ENCODE measurements around the gene PCDHB5.
"Not testable (repeated sequence)": the region's sequence is repeated elsewhere in the genome, so short reads cannot be mapped to it uniquely, and the experiment has no call there.

Gene PCDHB5

DNA sequence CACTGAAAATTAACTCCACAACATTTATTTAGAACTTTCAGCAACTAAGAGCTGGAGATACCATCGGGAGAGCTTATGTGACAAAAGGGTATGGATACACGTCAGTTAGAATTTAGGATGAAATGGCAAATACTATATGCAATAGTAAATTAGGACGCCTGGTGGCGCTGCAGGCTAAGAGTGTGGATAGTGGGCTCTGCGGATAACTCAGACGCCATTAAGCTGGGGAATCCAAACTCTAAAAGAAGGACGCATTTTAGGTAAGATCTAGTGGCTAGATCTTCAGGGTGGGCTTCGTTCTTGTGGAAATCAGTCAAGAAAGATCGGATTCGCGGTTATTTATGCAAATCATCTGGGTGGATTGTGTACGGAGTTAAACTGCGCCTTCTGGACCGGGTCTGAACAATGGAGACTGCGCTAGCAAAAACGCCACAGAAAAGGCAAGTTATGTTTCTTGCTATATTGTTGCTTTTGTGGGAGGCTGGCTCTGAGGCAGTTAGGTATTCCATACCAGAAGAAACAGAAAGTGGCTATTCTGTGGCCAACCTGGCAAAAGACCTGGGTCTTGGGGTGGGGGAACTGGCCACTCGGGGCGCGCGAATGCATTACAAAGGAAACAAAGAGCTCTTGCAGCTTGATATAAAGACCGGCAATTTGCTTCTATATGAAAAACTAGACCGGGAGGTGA is at the start of gene PCDHB5:
Gene PCDHB5, plus strand, starts transcription at position 177 of the 688 bp plus-strand sequence. Its CDS starts 229 bp downstream, at position 406.
- H2AFZ ChIP-seq, result peak within 1 kb of the TSS; percentile 57
- H3K79me2 ChIP-seq, result no peaks in the 10 kb centered on the region
- peak within 1 kb of the TSS; percentile 36 for H3K4me3 ChIP-seq (ENCODE audit: low read depth, low read length)
- H3K4me2 ChIP-seq (ENCODE audit: low read length), result no peak within 1 kb of the TSS
- TF ChIP-seq, protein P1, sequence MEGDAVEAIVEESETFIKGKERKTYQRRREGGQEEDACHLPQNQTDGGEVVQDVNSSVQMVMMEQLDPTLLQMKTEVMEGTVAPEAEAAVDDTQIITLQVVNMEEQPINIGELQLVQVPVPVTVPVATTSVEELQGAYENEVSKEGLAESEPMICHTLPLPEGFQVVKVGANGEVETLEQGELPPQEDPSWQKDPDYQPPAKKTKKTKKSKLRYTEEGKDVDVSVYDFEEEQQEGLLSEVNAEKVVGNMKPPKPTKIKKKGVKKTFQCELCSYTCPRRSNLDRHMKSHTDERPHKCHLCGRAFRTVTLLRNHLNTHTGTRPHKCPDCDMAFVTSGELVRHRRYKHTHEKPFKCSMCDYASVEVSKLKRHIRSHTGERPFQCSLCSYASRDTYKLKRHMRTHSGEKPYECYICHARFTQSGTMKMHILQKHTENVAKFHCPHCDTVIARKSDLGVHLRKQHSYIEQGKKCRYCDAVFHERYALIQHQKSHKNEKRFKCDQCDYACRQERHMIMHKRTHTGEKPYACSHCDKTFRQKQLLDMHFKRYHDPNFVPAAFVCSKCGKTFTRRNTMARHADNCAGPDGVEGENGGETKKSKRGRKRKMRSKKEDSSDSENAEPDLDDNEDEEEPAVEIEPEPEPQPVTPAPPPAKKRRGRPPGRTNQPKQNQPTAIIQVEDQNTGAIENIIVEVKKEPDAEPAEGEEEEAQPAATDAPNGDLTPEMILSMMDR (IDR thresholded peaks at IDR 0.05), result peak; percentile 73
- no peak within 1 kb of the TSS for H3K9ac ChIP-seq
- no peaks in the 10 kb centered on the region for H3K9me3 ChIP-seq (ENCODE audit: control insufficient read depth, low read length)
- no peaks in the 10 kb centered on the region for H3K4me1 ChIP-seq
- H3K36me3 ChIP-seq (ENCODE audit: control insufficient read depth, insufficient read depth, low read length), result peaks cover 3% of the 10 kb centered on the region
- peak within 1 kb of the TSS; percentile 46 for H3K27ac ChIP-seq
- H3K27me3 ChIP-seq (ENCODE audit: control insufficient read depth, insufficient read depth, low read length), result peaks cover 6% of the 10 kb centered on the region

DNA sequence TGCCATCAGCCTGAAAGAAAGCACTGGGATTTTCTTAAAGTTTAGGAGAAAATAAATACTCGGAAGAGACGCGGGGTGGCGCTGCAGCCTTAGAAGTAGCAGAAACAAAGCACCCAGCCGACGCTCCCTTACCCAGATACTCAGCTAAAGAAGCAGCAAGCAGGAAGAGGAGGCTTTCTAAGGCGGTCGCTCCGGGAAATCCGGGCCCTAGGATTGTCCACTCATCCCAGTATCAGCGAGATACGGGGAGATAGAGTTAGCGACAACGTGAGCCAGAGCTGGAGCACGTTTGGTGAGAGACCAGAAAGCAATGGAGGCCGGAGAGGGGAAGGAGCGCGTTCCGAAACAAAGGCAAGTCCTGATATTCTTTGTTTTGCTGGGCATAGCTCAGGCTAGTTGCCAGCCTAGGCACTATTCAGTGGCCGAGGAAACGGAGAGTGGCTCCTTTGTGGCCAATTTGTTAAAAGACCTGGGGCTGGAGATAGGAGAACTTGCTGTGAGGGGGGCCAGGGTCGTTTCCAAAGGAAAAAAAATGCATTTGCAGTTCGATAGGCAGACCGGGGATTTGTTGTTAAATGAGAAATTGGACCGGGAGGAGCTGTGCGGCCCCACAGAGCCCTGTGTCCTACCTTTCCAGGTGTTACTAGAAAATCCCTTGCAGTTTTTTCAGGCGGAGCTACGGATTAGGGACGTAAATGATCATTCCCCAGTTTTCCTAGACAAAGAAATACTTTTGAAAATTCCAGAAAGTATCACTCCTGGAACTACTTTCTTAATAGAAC is 40.3 kb upstream of the PCDHB5 start, which contains the start of gene PCDHB2:
Gene PCDHB2, plus strand, starts transcription at position 135 of the 782 bp plus-strand sequence. Its CDS starts 176 bp downstream, at position 311.
- H3K36me3 ChIP-seq (ENCODE audit: control insufficient read depth, insufficient read depth, low read length), result no peaks in the 10 kb centered on the region
- no peak within 1 kb of the TSS for H3K9ac ChIP-seq
- no peak within 1 kb of the TSS for H3K4me3 ChIP-seq (ENCODE audit: low read depth, low read length)

DNA sequence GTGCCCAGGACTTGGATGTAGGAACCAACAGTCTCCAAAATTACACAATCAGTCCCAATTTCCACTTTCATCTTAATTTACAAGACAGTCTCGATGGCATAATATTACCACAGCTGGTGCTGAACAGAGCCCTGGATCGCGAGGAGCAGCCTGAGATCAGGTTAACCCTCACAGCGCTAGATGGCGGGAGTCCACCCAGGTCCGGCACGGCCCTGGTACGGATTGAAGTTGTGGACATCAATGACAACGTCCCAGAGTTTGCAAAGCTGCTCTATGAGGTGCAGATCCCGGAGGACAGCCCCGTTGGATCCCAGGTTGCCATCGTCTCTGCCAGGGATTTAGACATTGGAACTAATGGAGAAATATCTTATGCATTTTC is 39.8 kb upstream of the PCDHB5 start:
- H3K4me3 ChIP-seq (ENCODE audit: low read depth, low read length), result no peak overlapping the region
- H3K27me3 ChIP-seq (ENCODE audit: control insufficient read depth, insufficient read depth, low read length), result peaks cover 3% of the 10 kb centered on the region
- no peaks in the 10 kb centered on the region for H3K4me1 ChIP-seq
- no peak overlapping the region for H3K9ac ChIP-seq
- H3K79me2 ChIP-seq, result no peaks in the 10 kb centered on the region
- no peak overlapping the region for H3K4me2 ChIP-seq (ENCODE audit: low read length)
- no peak overlapping the region for H2AFZ ChIP-seq
- TF ChIP-seq, protein P1 (IDR thresholded peaks at IDR 0.05), result no peak
- no peaks in the 10 kb centered on the region for H3K9me3 ChIP-seq (ENCODE audit: control insufficient read depth, low read length)
- H3K27ac ChIP-seq, result no peak overlapping the region
- no peaks in the 10 kb centered on the region for H3K36me3 ChIP-seq (ENCODE audit: control insufficient read depth, insufficient read depth, low read length)

More for the DNA sequence above, 40.3 kb upstream of the PCDHB5 start, which contains the start of gene PCDHB2:
- Histone ChIP-seq H3K79me2 (no peaks in the 10 kb centered on the region), H3K4me2 (ENCODE audit: low read length) (no peak within 1 kb of the TSS), H2AFZ (no peak within 1 kb of the TSS), H3K9me3 (ENCODE audit: control insufficient read depth, low read length) (no peaks in the 10 kb centered on the region), H3K27ac (no peak within 1 kb of the TSS), H3K4me1 (no peaks in the 10 kb centered on the region), H3K27me3 (ENCODE audit: control insufficient read depth, insufficient read depth, low read length) (peaks cover 3% of the 10 kb centered on the region)
- TF ChIP-seq, protein P1 (IDR thresholded peaks at IDR 0.05), result no peak

DNA sequence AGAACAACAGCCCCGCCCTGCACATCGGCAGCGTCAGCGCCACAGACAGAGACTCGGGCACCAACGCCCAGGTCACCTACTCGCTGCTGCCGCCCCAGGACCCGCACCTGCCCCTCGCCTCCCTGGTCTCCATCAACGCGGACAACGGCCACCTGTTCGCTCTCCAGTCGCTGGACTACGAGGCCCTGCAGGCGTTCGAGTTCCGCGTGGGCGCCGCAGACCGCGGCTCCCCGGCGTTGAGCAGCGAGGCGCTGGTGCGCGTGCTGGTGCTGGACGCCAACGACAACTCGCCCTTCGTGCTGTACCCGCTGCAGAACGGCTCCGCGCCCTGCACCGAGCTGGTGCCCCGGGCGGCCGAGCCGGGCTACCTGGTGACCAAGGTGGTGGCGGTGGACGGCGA is 38.8 kb upstream of the PCDHB5 start:
- H3K36me3 ChIP-seq (ENCODE audit: control insufficient read depth, insufficient read depth, low read length); H3K27ac ChIP-seq; H3K4me3 ChIP-seq (ENCODE audit: low read depth, low read length); H2AFZ ChIP-seq; H3K27me3 ChIP-seq (ENCODE audit: control insufficient read depth, insufficient read depth, low read length); H3K4me2 ChIP-seq (ENCODE audit: low read length); H3K9me3 ChIP-seq (ENCODE audit: control insufficient read depth, low read length); H3K4me1 ChIP-seq; H3K9ac ChIP-seq; H3K79me2 ChIP-seq: not testable (repeated sequence)

DNA sequence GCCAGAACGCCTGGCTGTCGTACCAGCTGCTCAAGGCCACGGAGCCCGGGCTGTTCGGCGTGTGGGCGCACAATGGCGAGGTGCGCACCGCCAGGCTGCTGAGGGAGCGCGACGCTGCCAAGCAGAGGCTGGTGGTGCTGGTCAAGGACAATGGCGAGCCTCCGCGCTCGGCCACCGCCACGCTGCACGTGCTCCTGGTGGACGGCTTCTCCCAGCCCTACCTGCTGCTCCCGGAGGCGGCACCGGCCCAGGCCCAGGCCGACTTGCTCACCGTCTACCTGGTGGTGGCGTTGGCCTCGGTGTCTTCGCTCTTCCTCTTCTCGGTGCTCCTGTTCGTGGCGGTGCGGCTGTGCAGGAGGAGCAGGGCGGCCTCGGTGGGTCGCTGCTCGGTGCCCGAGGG is 38.4 kb upstream of the PCDHB5 start:
- H3K9me3 ChIP-seq (ENCODE audit: control insufficient read depth, low read length); H3K27ac ChIP-seq; H3K27me3 ChIP-seq (ENCODE audit: control insufficient read depth, insufficient read depth, low read length); H3K4me3 ChIP-seq (ENCODE audit: low read depth, low read length); H2AFZ ChIP-seq; H3K4me1 ChIP-seq; H3K9ac ChIP-seq; H3K79me2 ChIP-seq; H3K36me3 ChIP-seq (ENCODE audit: control insufficient read depth, insufficient read depth, low read length); H3K4me2 ChIP-seq (ENCODE audit: low read length): not testable (repeated sequence)

All from parathyroid adenoma (tissue), 2 donors.